Nephron (organoid): ENCODE measurements around the gene PSMC3.

Experiments
- H3K27ac Mint-ChIP-seq, 3 experiments: 2 replicates each; pipeline ENCODE4 v1.8.0; 2020; ENCODE audit warnings: mixed read lengths in 3 of 3, mild to moderate bottlenecking in 2 of 3, moderate library complexity in 1 of 3
- H3K27me3 Mint-ChIP-seq: 2 replicates; pipeline ENCODE4 v1.8.0; 2021; ENCODE audit warnings: low read depth, mild to moderate bottlenecking, moderate library complexity, mixed read lengths
- H3K36me3 Mint-ChIP-seq: 2 replicates; pipeline ENCODE4 v1.8.0; 2020; ENCODE audit warnings: low read depth, mixed read lengths
- H3K4me1 Mint-ChIP-seq: 2 replicates; pipeline ENCODE4 v1.8.0; 2020; ENCODE audit warnings: mixed read lengths
- H3K4me3 Mint-ChIP-seq, 3 experiments: 2 replicates each; pipeline ENCODE4 v1.8.0; 2020; ENCODE audit warnings: mild to moderate bottlenecking in 3 of 3, mixed read lengths in 3 of 3, moderate library complexity in 2 of 3
- H3K9me3 Mint-ChIP-seq: 2 replicates; pipeline ENCODE4 v1.8.0; 2020; ENCODE audit warnings: mixed read lengths
- CTCF ChIP-seq, 3 experiments: fragments of 200-600 bp; sonication (generic); IDR thresholded peaks; one replicate each; pipeline ENCODE4 v1.5.0; 2021; ENCODE audit warnings: antibody characterized with exemption in 3 of 3; ENCODE audit not compliant: unreplicated experiment in 3 of 3

Gene PSMC3

GRCh38 chr11:47447906-47448305 is 21.7 kb upstream of the PSMC3 start:
- no peak for TF ChIP-seq CTCF (IDR thresholded peaks at IDR 0.05; ENCODE audit: unreplicated experiment in 3 of 3)
- peaks cover 24% of the 10 kb centered on the region for H3K4me1 Mint-ChIP-seq
- H3K27ac Mint-ChIP-seq = peak overlapping the region in 1 of 3 experiments; percentile 91
- H3K27me3 Mint-ChIP-seq = peaks cover 4% of the 10 kb centered on the region
- H3K9me3 Mint-ChIP-seq = no peaks in the 10 kb centered on the region
- H3K4me3 Mint-ChIP-seq = peak overlapping the region; percentile 54 to 97 (median 79)
- no peaks in the 10 kb centered on the region for H3K36me3 Mint-ChIP-seq

- peak overlapping the region in 2 of 3 experiments; percentile 79 to 97 for H3K4me3 Mint-ChIP-seq
- no peak overlapping the region for H3K27ac Mint-ChIP-seq
- H3K9me3 Mint-ChIP-seq = no peaks in the 10 kb centered on the region
- no peaks in the 10 kb centered on the region for H3K36me3 Mint-ChIP-seq
- no peak for TF ChIP-seq CTCF (IDR thresholded peaks at IDR 0.05; ENCODE audit: unreplicated experiment in 3 of 3)
- peaks cover 4% of the 10 kb centered on the region for H3K27me3 Mint-ChIP-seq
- peaks cover 24% of the 10 kb centered on the region for H3K4me1 Mint-ChIP-seq
Measured at GRCh38 chr11:47446833-47447232, 20.6 kb upstream of the PSMC3 start.

GRCh38 chr11:47445840-47446239 is 19.6 kb upstream of the PSMC3 start:
- Mint-ChIP-seq H3K27ac (no peak overlapping the region), H3K4me1 (peaks cover 24% of the 10 kb centered on the region), H3K4me3 (no peak overlapping the region), H3K36me3 (no peaks in the 10 kb centered on the region), H3K9me3 (no peaks in the 10 kb centered on the region), H3K27me3 (peaks cover 4% of the 10 kb centered on the region)
- TF ChIP-seq CTCF (IDR thresholded peaks at IDR 0.05; ENCODE audit: unreplicated experiment in 3 of 3) = no peak

- H3K36me3 Mint-ChIP-seq = no peaks in the 10 kb centered on the region
- H3K27ac Mint-ChIP-seq = peak overlapping the region in 1 of 3 experiments; percentile 9
- no peak overlapping the region for H3K4me3 Mint-ChIP-seq
Measured at GRCh38 chr11:47443817-47444216, 17.6 kb upstream of the PSMC3 start.

GRCh38 chr11:47443028-47443700 is 16.9 kb upstream of the PSMC3 start:
- Mint-ChIP-seq H3K27ac (peak overlapping the region in 1 of 3 experiments; percentile 9), H3K36me3 (no peaks in the 10 kb centered on the region), H3K4me1 (peaks cover 19% of the 10 kb centered on the region), H3K4me3 (no peak overlapping the region), H3K9me3 (no peaks in the 10 kb centered on the region), H3K27me3 (peaks cover 4% of the 10 kb centered on the region)
- TF ChIP-seq CTCF (IDR thresholded peaks at IDR 0.05; ENCODE audit: unreplicated experiment in 3 of 3) = peak in 1 of 3 experiments; percentile 11

More at GRCh38 chr11:47443817-47444216, 17.6 kb upstream of the PSMC3 start:
- no peak for TF ChIP-seq CTCF (IDR thresholded peaks at IDR 0.05; ENCODE audit: unreplicated experiment in 3 of 3)
- peaks cover 19% of the 10 kb centered on the region for H3K4me1 Mint-ChIP-seq
- peaks cover 4% of the 10 kb centered on the region for H3K27me3 Mint-ChIP-seq
- H3K9me3 Mint-ChIP-seq = no peaks in the 10 kb centered on the region

- no peaks in the 10 kb centered on the region for H3K9me3 Mint-ChIP-seq
- H3K36me3 Mint-ChIP-seq = no peaks in the 10 kb centered on the region
- H3K4me3 Mint-ChIP-seq = no peak overlapping the region
- peaks cover 19% of the 10 kb centered on the region for H3K4me1 Mint-ChIP-seq
- H3K27me3 Mint-ChIP-seq = peaks cover 4% of the 10 kb centered on the region
- TF ChIP-seq CTCF (IDR thresholded peaks at IDR 0.05; ENCODE audit: unreplicated experiment in 3 of 3) = no peak
- H3K27ac Mint-ChIP-seq = no peak overlapping the region
Measured at GRCh38 chr11:47442514-47442913, 16.3 kb upstream of the PSMC3 start.
